ENCODE results near the gene MEAK7. TPM values are rescaled to one million over a fixed set of nuclear protein-coding genes. Genes with fewer than 3 reads are reported as not detected.
A peak's percentile ranks its signal among the peaks of the same experiment; 100 is the strongest.

Gene MEAK7
- total RNA-seq, 1 experiment from 2014 or later: 37.2 TPM

GRCh38 chr16:84502075-84502474 lies 2.4 kb downstream of the MEAK7 start:
- no peak for DNase-seq (ENCODE audit: low read depth)
- in situ Hi-C loops (cut with HindIII; ENCODE audit: low pct_unique_long_range_greater_than_20kb, low sequenced_read_pairs): no loop called here

- in situ Hi-C loops (cut with HindIII; ENCODE audit: low pct_unique_long_range_greater_than_20kb, low sequenced_read_pairs): no loop called here
- DNase-seq (ENCODE audit: low read depth): peak; percentile 84
These were observed 3.3 kb downstream of the MEAK7 start for GRCh38 chr16:84501077-84501735.

GRCh38 chr16:84500531-84500930 lies 3.9 kb downstream of the MEAK7 start:
- DNase-seq (ENCODE audit: low read depth): no peak
- in situ Hi-C loops (cut with HindIII; ENCODE audit: low pct_unique_long_range_greater_than_20kb, low sequenced_read_pairs): no loop called here

- in situ Hi-C loops (cut with HindIII; ENCODE audit: low pct_unique_long_range_greater_than_20kb, low sequenced_read_pairs): no loop called here
- DNase-seq (ENCODE audit: low read depth): no peak
These were observed 4.8 kb downstream of the MEAK7 start for GRCh38 chr16:84499638-84500037.

- in situ Hi-C loops (cut with HindIII; ENCODE audit: low pct_unique_long_range_greater_than_20kb, low sequenced_read_pairs): no loop called here
- peak; percentile 57 for DNase-seq (ENCODE audit: low read depth)
These were observed 5.4 kb downstream of the MEAK7 start for GRCh38 chr16:84498859-84499620.

- no peak for DNase-seq (ENCODE audit: low read depth)
- in situ Hi-C loops (cut with HindIII; ENCODE audit: low pct_unique_long_range_greater_than_20kb, low sequenced_read_pairs): no loop called here
These were observed 6.2 kb downstream of the MEAK7 start for GRCh38 chr16:84498223-84498610.

- in situ Hi-C loops (cut with HindIII; ENCODE audit: low pct_unique_long_range_greater_than_20kb, low sequenced_read_pairs): no loop called here
These were observed 6.8 kb downstream of the MEAK7 start for GRCh38 chr16:84497418-84498222.

GRCh38 chr16:84496991-84497390 lies 7.5 kb downstream of the MEAK7 start:
- no peak for DNase-seq (ENCODE audit: low read depth)
- in situ Hi-C loops (cut with HindIII; ENCODE audit: low pct_unique_long_range_greater_than_20kb, low sequenced_read_pairs): no loop called here

More at GRCh38 chr16:84497418-84498222, 6.8 kb downstream of the MEAK7 start:
- DNase-seq (ENCODE audit: low read depth): no peak

- no peak for DNase-seq (ENCODE audit: low read depth)
- in situ Hi-C loops (cut with HindIII; ENCODE audit: low pct_unique_long_range_greater_than_20kb, low sequenced_read_pairs): no loop called here
These were observed 9.0 kb downstream of the MEAK7 start for GRCh38 chr16:84495506-84495905.

GRCh38 chr16:84489131-84489530 lies 15.3 kb downstream of the MEAK7 start:
- DNase-seq (ENCODE audit: low read depth): no peak
- in situ Hi-C loops (cut with HindIII; ENCODE audit: low pct_unique_long_range_greater_than_20kb, low sequenced_read_pairs): no loop called here

- in situ Hi-C loops (cut with HindIII; ENCODE audit: low pct_unique_long_range_greater_than_20kb, low sequenced_read_pairs): no loop called here
- DNase-seq (ENCODE audit: low read depth): no peak
These were observed 17.1 kb downstream of the MEAK7 start for GRCh38 chr16:84487358-84487757.

GRCh38 chr16:84486551-84487235 lies 17.8 kb downstream of the MEAK7 start:
- DNase-seq (ENCODE audit: low read depth): no peak
- in situ Hi-C loops (cut with HindIII; ENCODE audit: low pct_unique_long_range_greater_than_20kb, low sequenced_read_pairs): no loop called here

- no peak for DNase-seq (ENCODE audit: low read depth)
- in situ Hi-C loops (cut with HindIII; ENCODE audit: low pct_unique_long_range_greater_than_20kb, low sequenced_read_pairs): no loop called here
These were observed 18.3 kb downstream of the MEAK7 start for GRCh38 chr16:84486126-84486525.

- in situ Hi-C loops (cut with HindIII; ENCODE audit: low pct_unique_long_range_greater_than_20kb, low sequenced_read_pairs): no loop called here
- DNase-seq (ENCODE audit: low read depth): no peak
These were observed 19.0 kb downstream of the MEAK7 start for GRCh38 chr16:84485255-84486010.

- peak; percentile 18 for DNase-seq (ENCODE audit: low read depth)
- in situ Hi-C loops (cut with HindIII; ENCODE audit: low pct_unique_long_range_greater_than_20kb, low sequenced_read_pairs): no loop called here
These were observed 19.7 kb downstream of the MEAK7 start for GRCh38 chr16:84484579-84485254.

- no peak for DNase-seq (ENCODE audit: low read depth)
- in situ Hi-C loops (cut with HindIII; ENCODE audit: low pct_unique_long_range_greater_than_20kb, low sequenced_read_pairs): no loop called here
These were observed 20.4 kb downstream of the MEAK7 start for GRCh38 chr16:84483882-84484565.
